ENCODE measurements around the gene TTK. TPM values are rescaled to one million over a fixed set of nuclear protein-coding genes. Genes with fewer than 3 reads are reported as not detected.

The TTK gene
- total RNA-seq = 34.6 and 39.8 TPM in 2 replicates

GRCh38 chr6:80004173-80005072, at the start of gene TTK:
Gene TTK, plus strand, starts transcription at chr6:80004649. Its CDS starts 1,195 bp downstream, at chr6:80005844.

Other genes with a start within 250 kb of the TTK start
- gene ELOVL4, start 57.1 kb upstream of the TTK start, total RNA-seq = 2.4 and 3.1 TPM in 2 replicates
- 6.9 and 7.8 TPM in 2 replicates for gene BCKDHB, start 102.0 kb downstream of the TTK start, total RNA-seq

Data from mammary microvascular endothelial cell (primary cell).